WI38 (cell line): ENCODE measurements around the gene NHSL2.

Source experiments
- H3K4me3 ChIP-seq: 2 replicates; pipeline ENCODE4 v1.5.1; 2011; ENCODE audit warnings: low read depth, mild to moderate bottlenecking, control low read depth, low read length
- TF ChIP-seq, protein P1 (sequence below): IDR thresholded peaks from 2 replicates; pipeline ENCODE4 v1.5.1; 2012; ENCODE audit warnings: low read depth, mild to moderate bottlenecking, control low read depth, low read length

NHSL2 gene

GRCh38 chrX:72026341-72027023 is 115.8 kb downstream of the NHSL2 start:
- no peak overlapping the region for H3K4me3 ChIP-seq
- TF ChIP-seq, protein P1, sequence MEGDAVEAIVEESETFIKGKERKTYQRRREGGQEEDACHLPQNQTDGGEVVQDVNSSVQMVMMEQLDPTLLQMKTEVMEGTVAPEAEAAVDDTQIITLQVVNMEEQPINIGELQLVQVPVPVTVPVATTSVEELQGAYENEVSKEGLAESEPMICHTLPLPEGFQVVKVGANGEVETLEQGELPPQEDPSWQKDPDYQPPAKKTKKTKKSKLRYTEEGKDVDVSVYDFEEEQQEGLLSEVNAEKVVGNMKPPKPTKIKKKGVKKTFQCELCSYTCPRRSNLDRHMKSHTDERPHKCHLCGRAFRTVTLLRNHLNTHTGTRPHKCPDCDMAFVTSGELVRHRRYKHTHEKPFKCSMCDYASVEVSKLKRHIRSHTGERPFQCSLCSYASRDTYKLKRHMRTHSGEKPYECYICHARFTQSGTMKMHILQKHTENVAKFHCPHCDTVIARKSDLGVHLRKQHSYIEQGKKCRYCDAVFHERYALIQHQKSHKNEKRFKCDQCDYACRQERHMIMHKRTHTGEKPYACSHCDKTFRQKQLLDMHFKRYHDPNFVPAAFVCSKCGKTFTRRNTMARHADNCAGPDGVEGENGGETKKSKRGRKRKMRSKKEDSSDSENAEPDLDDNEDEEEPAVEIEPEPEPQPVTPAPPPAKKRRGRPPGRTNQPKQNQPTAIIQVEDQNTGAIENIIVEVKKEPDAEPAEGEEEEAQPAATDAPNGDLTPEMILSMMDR: no peak

DNA sequence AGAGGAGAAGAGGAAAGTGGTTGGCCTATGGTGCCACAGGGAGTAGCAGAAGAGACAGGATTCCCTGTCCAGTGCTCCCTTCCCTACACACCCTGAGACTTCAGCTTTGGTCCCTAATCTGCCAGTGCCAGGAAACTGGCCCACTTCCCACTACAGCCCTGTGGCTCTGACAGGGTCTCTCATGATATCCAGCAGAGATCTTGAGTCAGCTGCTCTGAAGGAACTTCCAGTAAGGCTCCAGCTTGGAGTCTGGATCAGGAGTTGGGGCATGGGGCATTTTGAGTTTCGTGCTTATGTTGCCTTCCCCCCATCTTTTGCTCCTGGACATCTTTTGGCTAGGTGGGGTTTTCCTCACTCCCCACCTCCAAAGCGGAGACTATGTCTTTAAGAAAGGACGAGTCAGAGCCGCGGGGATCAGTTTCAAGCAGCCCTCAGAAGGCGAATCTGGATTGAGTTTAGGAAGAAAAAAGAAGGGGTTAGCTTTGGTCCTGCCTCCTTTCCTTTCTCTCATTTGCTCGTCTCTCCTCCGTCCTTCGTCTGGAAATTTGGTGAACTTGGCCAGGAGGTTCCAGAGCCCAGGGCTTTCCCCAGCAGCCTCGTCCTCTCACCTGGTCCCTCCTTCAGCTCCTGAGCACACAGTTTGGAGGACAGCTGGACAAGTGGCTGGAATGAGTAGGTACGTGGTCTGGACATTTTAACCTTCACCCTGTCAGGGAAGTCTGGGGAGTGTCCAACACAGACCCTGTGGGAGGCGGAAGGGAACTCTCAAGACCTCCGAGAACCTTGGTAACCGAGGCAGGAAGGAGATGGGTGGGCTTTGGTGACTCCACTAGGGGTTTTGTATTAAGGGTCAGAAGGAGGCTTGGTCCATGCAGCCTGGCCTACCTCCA is 116.6 kb downstream of the NHSL2 start:
- TF ChIP-seq, protein P1: no peak
- H3K4me3 ChIP-seq: no peak overlapping the region

GRCh38 chrX:72027914-72028307 is 117.3 kb downstream of the NHSL2 start:
- H3K4me3 ChIP-seq: no peak overlapping the region
- TF ChIP-seq, protein P1: no peak

- TF ChIP-seq, protein P1: no peak
- H3K4me3 ChIP-seq: no peak overlapping the region
Measured at GRCh38 chrX:72028701-72029470, 118.2 kb downstream of the NHSL2 start.

- TF ChIP-seq, protein P1: no peak
- H3K4me3 ChIP-seq: no peak overlapping the region
Measured at GRCh38 chrX:72029483-72030411, 119.1 kb downstream of the NHSL2 start.

DNA sequence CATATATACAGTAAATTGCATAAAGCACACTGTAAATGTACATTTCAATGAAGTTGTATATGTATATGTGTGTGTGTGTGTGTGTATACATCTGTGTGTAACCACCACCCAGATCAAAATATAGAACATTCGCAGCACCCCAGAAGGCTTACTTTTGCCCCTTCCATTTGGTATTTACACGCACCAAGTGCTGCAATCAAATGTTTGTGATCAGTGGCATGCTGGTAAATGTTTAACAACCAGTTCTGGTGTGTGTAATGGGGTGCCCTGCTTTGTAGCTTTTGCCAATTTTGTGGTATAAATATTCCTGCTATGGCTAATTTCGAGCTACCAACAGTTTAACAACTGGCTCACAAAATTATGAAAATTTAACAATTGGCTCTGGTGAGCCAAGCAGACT is 119.8 kb downstream of the NHSL2 start:
- no peak overlapping the region for H3K4me3 ChIP-seq
- TF ChIP-seq, protein P1: no peak
